Neural progenitor cell (in vitro differentiated cells): ENCODE results near the gene CDK17.

Source experiments
- CTCF ChIP-seq: fragments of 200-600 bp; sonication (generic); IDR thresholded peaks from 2 replicates; pipeline ENCODE4 v1.5.1; 2017; ENCODE audit warnings: antibody characterized with exemption, mild to moderate bottlenecking
- EZH2 ChIP-seq: fragments of 200-600 bp; sonication (generic); IDR thresholded peaks from 2 replicates; pipeline ENCODE4 v1.6.1; 2017; ENCODE audit warnings: antibody characterized with exemption, mild to moderate bottlenecking, moderate library complexity
- EZH2phosphoT487 ChIP-seq: fragments of 200-600 bp; sonication (generic); IDR thresholded peaks from 2 replicates; pipeline ENCODE4 v1.6.1; 2017; ENCODE audit warnings: antibody characterized with exemption

- TF ChIP-seq EZH2phosphoT487 (no peak), EZH2 (no peak), CTCF (no peak)
Observed at GRCh38 chr12:96422192-96422591, 22.0 kb upstream of the CDK17 start.
